Endodermal cell (in vitro differentiated cells): Measurements from ENCODE around the gene POMT2. TPM values are rescaled to one million over a fixed set of nuclear protein-coding genes. Genes with fewer than 3 reads are reported as not detected.
A peak's percentile ranks its signal among the peaks of the same experiment; 100 is the strongest.

Experiments used
- DNase-seq: peaks from one replicate; pipeline ENCODE4 v3.0.0-alpha.2; 2017
- H3K27ac ChIP-seq: 2 replicates; pipeline ENCODE4 v1.5.1; 2013; ENCODE audit warnings: mild to moderate bottlenecking, low read depth, low read length, moderate library complexity
- H3K27me3 ChIP-seq: 2 replicates; pipeline ENCODE4 v1.6.1; 2013; ENCODE audit warnings: mild to moderate bottlenecking, low read length, moderate library complexity; ENCODE audit not compliant: insufficient read depth, control insufficient read depth, poor library complexity, severe bottlenecking
- H3K36me3 ChIP-seq: 2 replicates; pipeline ENCODE4 v1.7.0; 2013; ENCODE audit warnings: mild to moderate bottlenecking, low read length, moderate library complexity; ENCODE audit not compliant: control insufficient read depth, insufficient read depth
- H3K4me1 ChIP-seq: one replicate; pipeline ENCODE4 v1.7.0; 2013; ENCODE audit warnings: low read length; ENCODE audit not compliant: control insufficient read depth, insufficient read depth
- H3K4me3 ChIP-seq: 2 replicates; pipeline ENCODE4 v1.5.1; 2013; ENCODE audit warnings: mild to moderate bottlenecking, low read length, moderate library complexity
- H3K9ac ChIP-seq: 2 replicates; pipeline ENCODE4 v1.6.1; 2013; ENCODE audit warnings: mild to moderate bottlenecking, low read length, moderate library complexity; ENCODE audit not compliant: poor library complexity, severe bottlenecking; ENCODE audit errors: extremely low read depth
- H3K9me3 ChIP-seq: 2 replicates; pipeline ENCODE4 v1.6.1; 2013; ENCODE audit warnings: mild to moderate bottlenecking, low read length, moderate library complexity; ENCODE audit not compliant: control insufficient read depth
- H3K27ac Mint-ChIP-seq: 2 replicates; pipeline ENCODE4 v1.8.0; 2020; ENCODE audit warnings: mixed read lengths
- H3K27me3 Mint-ChIP-seq: 2 replicates; pipeline ENCODE4 v1.8.0; 2021; ENCODE audit warnings: mild to moderate bottlenecking, mixed read lengths; ENCODE audit not compliant: insufficient read depth
- H3K36me3 Mint-ChIP-seq: 2 replicates; pipeline ENCODE4 v1.8.0; 2020; ENCODE audit warnings: low read depth, mixed read lengths
- H3K4me1 Mint-ChIP-seq: 2 replicates; pipeline ENCODE4 v1.8.0; 2020; ENCODE audit warnings: mixed read lengths
- H3K4me3 Mint-ChIP-seq: 2 replicates; pipeline ENCODE4 v1.8.0; 2020; ENCODE audit warnings: mild to moderate bottlenecking, moderate library complexity, mixed read lengths
- H3K9me3 Mint-ChIP-seq: 2 replicates; pipeline ENCODE4 v1.8.0; 2020; ENCODE audit warnings: mild to moderate bottlenecking, mixed read lengths
- CTCF ChIP-seq: fragments of 200-600 bp; sonication (generic); conservative IDR thresholded peaks from 2 replicates; pipeline ENCODE4 v1.5.0; 2021; ENCODE audit warnings: antibody characterized with exemption, mild to moderate bottlenecking
- WGBS, 2 experiments: methylation state at CpG; one replicate each; pipeline versions ENCODE4 v1.1.5 to v1.1.7; 2013; ENCODE audit warnings: missing lambda C conversion rate in 2 of 2, mixed read lengths in 1 of 2; ENCODE audit not compliant: insufficient coverage in 1 of 2, insufficient read length in 1 of 2; 5-methylcytosine and 5-hydroxymethylcytosine counted together
- total RNA-seq, 2 donors: library from RNA; stranded (reverse); fragmentation: NEBNext Ultra II Directional in 1 of 2; extraction: Animal tissue kit (Norgen Biotek cat#: 25700) in 1 of 2; gene quantifications; 2 replicates in 1 of 2; 3 replicates in 1 of 2; pipeline ENCODE4 v1.2.1, GENCODE V29; 2021

The POMT2 gene
- total RNA-seq, 2 donors from 2014 or later: 58.5 to 70.6 TPM

DNA sequence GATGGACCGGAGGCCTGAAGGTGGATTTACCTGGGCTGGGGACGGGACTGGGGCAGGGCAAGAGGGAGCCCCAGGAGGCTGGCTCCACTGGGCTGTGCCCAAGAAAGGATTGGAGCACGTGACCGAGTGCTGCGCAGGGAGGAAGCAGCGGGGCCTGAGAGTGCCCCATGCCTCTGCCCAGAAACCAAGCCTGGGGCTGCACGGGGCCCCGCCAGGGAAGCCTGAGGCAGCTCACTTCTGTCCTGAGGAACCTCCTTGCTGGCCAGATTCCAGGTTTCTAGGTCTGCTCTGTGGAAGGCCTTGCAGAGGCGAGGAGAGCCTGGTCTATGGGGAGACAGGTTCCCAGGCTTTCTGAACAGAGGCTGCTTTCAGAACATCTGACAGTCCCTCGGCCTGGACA, 60.1 kb downstream of the POMT2 start:
- H3K4me1 ChIP-seq: no peaks in the 10 kb centered on the region
- no peaks in the 10 kb centered on the region for H3K36me3 Mint-ChIP-seq
- WGBS, 2 experiments: 92 to 93% methylated on average over 6 to 10 of the region's 10 CpGs

DNA sequence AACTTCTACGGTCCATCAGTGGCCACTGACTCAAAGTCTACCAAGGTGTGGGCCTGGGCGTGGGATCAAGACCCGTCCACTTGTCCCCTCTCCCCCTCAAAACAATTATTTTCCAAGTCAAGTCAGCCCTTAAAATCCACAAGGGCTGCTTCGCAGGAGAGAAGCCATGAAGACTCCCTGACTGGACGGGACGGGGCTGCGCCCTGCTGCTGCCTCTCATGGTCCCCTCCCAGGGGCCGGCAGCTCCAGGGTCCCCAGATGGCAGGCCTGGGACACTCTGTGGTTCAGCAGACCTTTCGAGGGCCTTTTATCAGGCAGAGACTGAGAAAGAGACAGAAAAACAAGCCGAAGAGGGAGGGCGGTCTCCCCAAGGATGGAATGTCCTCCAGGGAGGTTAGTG, 60.5 kb downstream of the POMT2 start:
- Mint-ChIP-seq H3K4me3 (no peak overlapping the region), H3K27me3 (peaks cover 12% of the 10 kb centered on the region), H3K27ac (no peak overlapping the region), H3K4me1 (peaks cover 4% of the 10 kb centered on the region), H3K9me3 (no peaks in the 10 kb centered on the region), H3K36me3 (no peaks in the 10 kb centered on the region)
- 89 to 93% methylated on average over 8 to 11 of the region's 11 CpGs for WGBS, 2 experiments
- Histone ChIP-seq H3K9ac (no peak overlapping the region), H3K9me3 (no peaks in the 10 kb centered on the region), H3K4me3 (no peak overlapping the region), H3K27me3 (peaks cover 8% of the 10 kb centered on the region), H3K27ac (no peak overlapping the region), H3K36me3 (no peaks in the 10 kb centered on the region), H3K4me1 (no peaks in the 10 kb centered on the region)
- no peak for DNase-seq
- no peak for TF ChIP-seq CTCF

More for the DNA sequence above, 60.1 kb downstream of the POMT2 start:
- no peak for TF ChIP-seq CTCF
- H3K27ac Mint-ChIP-seq: no peak overlapping the region
- no peaks in the 10 kb centered on the region for H3K36me3 ChIP-seq
- no peak overlapping the region for H3K9ac ChIP-seq
- H3K27me3 ChIP-seq: peaks cover 8% of the 10 kb centered on the region
- no peak overlapping the region for H3K4me3 Mint-ChIP-seq
- no peak overlapping the region for H3K27ac ChIP-seq
- DNase-seq: no peak
- no peaks in the 10 kb centered on the region for H3K9me3 ChIP-seq
- H3K9me3 Mint-ChIP-seq: no peaks in the 10 kb centered on the region
- H3K4me1 Mint-ChIP-seq: peaks cover 4% of the 10 kb centered on the region
- no peak overlapping the region for H3K4me3 ChIP-seq
- peaks cover 13% of the 10 kb centered on the region for H3K27me3 Mint-ChIP-seq

DNA sequence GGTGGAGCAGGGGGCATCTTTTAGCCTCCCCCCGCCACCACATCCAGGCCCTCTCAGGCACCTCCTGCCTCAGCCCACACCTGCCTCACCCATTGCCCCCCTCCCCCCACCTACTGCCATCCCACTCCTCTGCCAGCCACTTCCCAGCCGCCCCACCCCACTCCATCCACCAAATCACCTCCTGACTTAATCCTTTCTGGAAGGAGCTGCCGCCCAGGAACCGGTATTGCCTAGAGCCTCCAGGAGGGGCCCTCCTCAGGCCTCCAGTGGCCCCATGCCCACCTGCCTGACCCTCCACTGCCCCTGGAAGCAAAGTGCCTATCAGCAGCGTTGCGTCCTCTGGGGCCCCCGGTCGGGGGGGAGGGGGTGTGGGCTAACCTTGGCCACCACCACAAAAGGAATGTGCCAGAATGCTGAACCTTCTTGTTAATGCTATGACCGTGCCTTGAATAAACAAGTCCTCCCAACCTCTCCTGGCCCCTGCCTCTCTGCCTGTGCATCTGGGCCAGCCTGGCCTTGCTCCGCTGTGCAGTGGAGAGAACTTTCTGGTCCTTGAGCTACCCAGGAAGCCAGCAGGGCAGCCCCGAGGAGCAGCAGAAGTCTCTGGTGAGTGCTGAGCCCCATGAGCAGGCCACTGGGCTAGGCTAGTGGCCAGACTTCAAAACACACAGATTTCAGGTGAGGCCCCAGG, 61.5 kb downstream of the POMT2 start:
- no peak overlapping the region for H3K27ac Mint-ChIP-seq
- WGBS, 2 experiments: 89 to 92% methylated on average over 4 to 11 of the region's 11 CpGs

More for the DNA sequence above, 61.5 kb downstream of the POMT2 start:
- Mint-ChIP-seq H3K4me3 (no peak overlapping the region), H3K27me3 (peaks cover 9% of the 10 kb centered on the region), H3K9me3 (no peaks in the 10 kb centered on the region), H3K36me3 (no peaks in the 10 kb centered on the region), H3K4me1 (peaks cover 4% of the 10 kb centered on the region)
- TF ChIP-seq CTCF: peak; percentile 16
- Histone ChIP-seq H3K4me1 (no peaks in the 10 kb centered on the region), H3K27ac (no peak overlapping the region), H3K9ac (no peak overlapping the region), H3K4me3 (no peak overlapping the region), H3K9me3 (no peaks in the 10 kb centered on the region), H3K27me3 (peaks cover 8% of the 10 kb centered on the region), H3K36me3 (no peaks in the 10 kb centered on the region)
- no peak for DNase-seq
